Ascending aorta (tissue), 2 donors: ENCODE measurements around the gene TERF2IP. TPM values are rescaled to one million over a fixed set of nuclear protein-coding genes. Genes with fewer than 3 reads are reported as not detected.

Source experiments
- DNase-seq, 2 donors: peaks; one replicate each; pipeline ENCODE4 v3.0.0-alpha.2; 2019; ENCODE audit warnings: low spot score in 2 of 2
- H3K27ac ChIP-seq, 2 donors: fragments of 200-600 bp; sonication (generic); one replicate each; pipeline ENCODE4 v1.5.1; 2016 to 2017; ENCODE audit warnings: mild to moderate bottlenecking in 1 of 2
- H3K27me3 ChIP-seq: fragments of 200-600 bp; sonication (generic); one replicate; pipeline ENCODE4 v1.5.1; 2017
- H3K36me3 ChIP-seq, 2 donors: fragments of 200-600 bp; sonication (generic); one replicate each; pipeline ENCODE4 v1.5.1; 2016
- H3K4me1 ChIP-seq, 2 donors: fragments of 200-600 bp; sonication (generic); one replicate each; pipeline ENCODE4 v1.5.1; 2016 to 2017; ENCODE audit warnings: mild to moderate bottlenecking in 1 of 2
- H3K4me3 ChIP-seq, 2 donors: fragments of 200-600 bp; sonication (generic); one replicate each; pipeline ENCODE4 v1.5.1; 2016 to 2017; ENCODE audit warnings: mild to moderate bottlenecking in 1 of 2
- H3K9me3 ChIP-seq, 2 donors: fragments of 200-600 bp; sonication (generic); one replicate each; pipeline ENCODE4 v1.5.1; 2016
- intact Hi-C: fragments of 100-400 bp; cut with DNase I; formaldehyde crosslinking; loops from one replicate; pipeline ENCODE4 v1.15.1; 2023
- total RNA-seq: library from RNA; depleted of rRNA; stranded (reverse); fragments of >200 nt; gene quantifications from one replicate; pipeline ENCODE4 v1.1.0, GENCODE V29; 2016
- TF ChIP-seq, protein P1 (sequence below), 3 experiments: fragments of 200-600 bp in 2 of 3; fragments of 450-650 bp in 1 of 3; sonication (generic) in 2 of 3; IDR thresholded peaks; one replicate each; pipeline ENCODE4 v1.5.1; 2016 to 2019; ENCODE audit warnings: antibody characterized with exemption in 3 of 3, mild to moderate bottlenecking in 1 of 3, moderate library complexity in 1 of 3

TERF2IP gene, protein sequence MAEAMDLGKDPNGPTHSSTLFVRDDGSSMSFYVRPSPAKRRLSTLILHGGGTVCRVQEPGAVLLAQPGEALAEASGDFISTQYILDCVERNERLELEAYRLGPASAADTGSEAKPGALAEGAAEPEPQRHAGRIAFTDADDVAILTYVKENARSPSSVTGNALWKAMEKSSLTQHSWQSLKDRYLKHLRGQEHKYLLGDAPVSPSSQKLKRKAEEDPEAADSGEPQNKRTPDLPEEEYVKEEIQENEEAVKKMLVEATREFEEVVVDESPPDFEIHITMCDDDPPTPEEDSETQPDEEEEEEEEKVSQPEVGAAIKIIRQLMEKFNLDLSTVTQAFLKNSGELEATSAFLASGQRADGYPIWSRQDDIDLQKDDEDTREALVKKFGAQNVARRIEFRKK
- total RNA-seq = 41.0 TPM

DNA sequence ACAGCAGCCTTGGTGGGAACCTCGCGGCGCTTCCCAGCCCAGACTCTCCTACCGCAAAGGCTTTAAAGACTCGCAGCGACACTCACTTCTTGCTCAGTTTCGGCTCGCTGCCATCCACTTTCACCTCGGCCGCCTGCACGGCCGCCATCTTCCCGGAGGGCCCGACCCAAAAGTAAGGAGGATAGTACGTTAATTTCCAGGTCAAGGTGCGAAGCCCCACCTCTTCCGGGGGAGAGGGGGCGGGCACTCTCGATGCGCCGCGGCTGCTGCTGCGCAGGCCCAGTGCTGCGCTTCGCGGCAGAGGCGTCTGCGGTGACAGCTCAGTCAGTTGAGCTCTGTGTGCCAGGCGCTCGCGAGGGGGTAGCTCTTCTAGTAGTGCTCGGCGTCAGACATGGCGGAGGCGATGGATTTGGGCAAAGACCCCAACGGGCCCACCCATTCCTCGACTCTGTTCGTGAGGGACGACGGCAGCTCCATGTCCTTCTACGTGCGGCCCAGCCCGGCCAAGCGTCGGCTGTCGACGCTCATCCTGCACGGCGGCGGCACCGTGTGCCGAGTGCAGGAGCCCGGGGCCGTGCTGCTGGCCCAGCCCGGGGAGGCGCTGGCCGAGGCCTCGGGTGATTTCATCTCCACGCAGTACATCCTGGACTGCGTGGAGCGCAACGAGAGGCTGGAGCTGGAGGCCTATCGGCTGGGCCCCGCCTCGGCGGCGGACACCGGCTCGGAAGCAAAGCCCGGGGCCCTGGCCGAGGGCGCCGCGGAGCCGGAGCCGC, at the start of gene TERF2IP, which contains the start of gene KARS1:
TERF2IP (plus strand) TSS at position 282 of the 773 bp plus-strand sequence; CDS start at position 392, 110 bp downstream.
KARS1 (minus strand) TSS at position 174 of the 773 bp plus-strand sequence; CDS start at position 148, 26 bp downstream.
- peak; percentile 75 to 95 for DNase-seq
- TF ChIP-seq, protein P1, sequence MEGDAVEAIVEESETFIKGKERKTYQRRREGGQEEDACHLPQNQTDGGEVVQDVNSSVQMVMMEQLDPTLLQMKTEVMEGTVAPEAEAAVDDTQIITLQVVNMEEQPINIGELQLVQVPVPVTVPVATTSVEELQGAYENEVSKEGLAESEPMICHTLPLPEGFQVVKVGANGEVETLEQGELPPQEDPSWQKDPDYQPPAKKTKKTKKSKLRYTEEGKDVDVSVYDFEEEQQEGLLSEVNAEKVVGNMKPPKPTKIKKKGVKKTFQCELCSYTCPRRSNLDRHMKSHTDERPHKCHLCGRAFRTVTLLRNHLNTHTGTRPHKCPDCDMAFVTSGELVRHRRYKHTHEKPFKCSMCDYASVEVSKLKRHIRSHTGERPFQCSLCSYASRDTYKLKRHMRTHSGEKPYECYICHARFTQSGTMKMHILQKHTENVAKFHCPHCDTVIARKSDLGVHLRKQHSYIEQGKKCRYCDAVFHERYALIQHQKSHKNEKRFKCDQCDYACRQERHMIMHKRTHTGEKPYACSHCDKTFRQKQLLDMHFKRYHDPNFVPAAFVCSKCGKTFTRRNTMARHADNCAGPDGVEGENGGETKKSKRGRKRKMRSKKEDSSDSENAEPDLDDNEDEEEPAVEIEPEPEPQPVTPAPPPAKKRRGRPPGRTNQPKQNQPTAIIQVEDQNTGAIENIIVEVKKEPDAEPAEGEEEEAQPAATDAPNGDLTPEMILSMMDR (IDR thresholded peaks at IDR 0.05) = no peak
- no peaks in the 10 kb centered on the region for H3K9me3 ChIP-seq
- H3K27ac ChIP-seq = peak within 1 kb of the TSS; percentile 96 to 97
- peaks cover 9 to 32% of the 10 kb centered on the region in 2 donors for H3K4me1 ChIP-seq
- H3K4me3 ChIP-seq = peak within 1 kb of the TSS; percentile 96 to 97
- peaks cover 3 to 18% of the 10 kb centered on the region in 2 donors for H3K36me3 ChIP-seq
- intact Hi-C loops = loop anchor here (1.0 to 5.0 kb wide), 4 partner anchors 24 to 183 kb away; partner anchors contain the start of genes ADAT1, GABARAPL2 and TMEM170A
- no peaks in the 10 kb centered on the region for H3K27me3 ChIP-seq

DNA sequence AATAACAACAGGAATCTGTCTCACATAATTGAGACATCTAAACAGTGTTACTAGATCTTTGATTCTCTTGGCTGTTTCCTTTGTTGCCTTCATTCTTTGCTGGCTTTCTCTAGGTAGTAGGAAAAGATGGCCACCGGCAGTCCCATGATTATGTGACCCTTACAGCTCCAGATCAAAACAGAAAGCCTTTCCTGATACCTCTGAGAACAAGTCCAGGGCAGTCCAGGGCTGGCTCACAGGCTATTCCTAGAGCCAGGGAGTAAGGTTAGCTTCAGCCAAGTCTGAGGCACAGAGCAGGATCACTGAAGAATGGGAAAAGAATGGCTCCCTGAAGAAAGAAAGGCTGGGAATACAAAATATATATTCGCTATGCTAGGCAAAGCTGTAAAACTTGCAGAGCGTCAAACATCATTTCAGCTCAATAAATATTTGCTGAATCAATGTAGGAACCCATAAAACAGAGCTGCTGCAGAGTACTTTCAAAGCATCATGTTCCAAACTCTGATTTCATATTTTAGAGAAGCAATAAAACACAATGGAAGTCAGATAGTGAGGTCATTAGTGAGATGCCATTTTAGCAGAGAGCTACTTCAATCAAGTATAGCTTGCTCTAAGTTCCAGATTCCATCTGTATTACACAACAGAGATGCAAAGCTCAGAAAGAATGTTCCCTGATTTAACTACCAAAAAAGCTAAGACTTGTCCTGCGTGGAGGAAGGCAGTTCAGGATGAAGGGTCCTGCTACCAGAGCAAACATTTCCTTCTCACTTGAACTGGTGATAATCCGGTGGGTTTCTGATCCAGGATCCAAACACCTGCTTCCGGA, 47.9 kb upstream of the TERF2IP start:
- Histone ChIP-seq H3K27me3 (no peaks in the 10 kb centered on the region), H3K9me3 (no peaks in the 10 kb centered on the region), H3K4me1 (peaks cover 0 to 3% of the 10 kb centered on the region in 2 donors), H3K27ac (peak overlapping the region; percentile 53 to 77), H3K4me3 (no peak overlapping the region), H3K36me3 (peaks cover 27 to 48% of the 10 kb centered on the region in 2 donors)
- intact Hi-C loops = no loop called here
- no peak for DNase-seq
- TF ChIP-seq, protein P1 (IDR thresholded peaks at IDR 0.05) = no peak

DNA sequence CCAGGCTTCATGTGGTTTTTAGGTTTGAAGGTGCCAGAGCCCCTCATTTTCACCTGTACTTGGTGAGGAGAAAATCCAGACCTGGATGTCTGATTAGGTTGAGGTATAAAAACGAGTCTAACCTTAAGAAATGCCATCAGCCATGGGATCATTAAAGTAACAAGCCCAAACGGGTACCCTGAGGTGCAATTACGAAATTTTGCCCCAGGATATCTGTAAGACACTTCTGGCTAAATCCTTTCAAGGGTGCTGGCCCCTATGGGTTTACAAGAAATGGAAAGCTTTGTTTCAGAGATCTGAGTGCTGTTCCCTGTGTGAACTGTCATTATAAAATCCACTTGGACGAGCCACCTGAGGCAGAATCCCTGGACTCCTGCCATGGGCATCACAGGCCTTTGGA, 44.3 kb upstream of the TERF2IP start:
- intact Hi-C loops = no loop called here
- DNase-seq = no peak
- Histone ChIP-seq H3K27ac (no peak overlapping the region), H3K9me3 (no peaks in the 10 kb centered on the region), H3K4me3 (no peak overlapping the region), H3K36me3 (peaks cover 42 to 62% of the 10 kb centered on the region in 2 donors), H3K4me1 (peaks cover 0 to 3% of the 10 kb centered on the region in 2 donors), H3K27me3 (no peaks in the 10 kb centered on the region)
- TF ChIP-seq, protein P1 (IDR thresholded peaks at IDR 0.05) = no peak

DNA sequence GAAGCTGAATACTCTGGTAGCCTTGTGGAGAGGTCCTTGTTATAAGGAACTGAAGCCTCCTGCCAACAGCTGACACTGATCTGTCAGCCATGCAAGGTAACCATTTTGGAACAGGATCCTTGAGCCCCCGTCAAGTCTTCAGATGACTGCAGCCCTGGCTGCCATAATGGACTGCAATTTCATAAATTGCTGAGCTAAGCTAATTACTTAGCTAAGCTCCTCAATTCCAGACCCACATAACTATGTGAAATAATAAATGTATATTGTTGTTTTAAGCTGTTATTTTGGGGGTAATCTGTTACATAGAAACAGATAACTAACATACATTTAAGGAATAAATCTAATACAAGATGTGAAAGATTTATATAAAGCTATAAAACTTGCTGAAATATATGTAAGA, 41.1 kb upstream of the TERF2IP start:
- H3K36me3 ChIP-seq = peaks cover 43 to 83% of the 10 kb centered on the region in 2 donors

More for the DNA sequence above, 41.1 kb upstream of the TERF2IP start:
- no peak overlapping the region for H3K4me3 ChIP-seq
- no peak overlapping the region for H3K27ac ChIP-seq
- TF ChIP-seq, protein P1 (IDR thresholded peaks at IDR 0.05) = no peak
- H3K27me3 ChIP-seq = no peaks in the 10 kb centered on the region
- no peak for DNase-seq
- H3K9me3 ChIP-seq = no peaks in the 10 kb centered on the region
- no peaks in the 10 kb centered on the region for H3K4me1 ChIP-seq
- intact Hi-C loops = no loop called here
